OCI-LY7 (cell line): Measurements from ENCODE around the gene FAM229A. TPM values are rescaled to one million over a fixed set of nuclear protein-coding genes. Genes with fewer than 3 reads are reported as not detected.
A peak's percentile ranks its signal among the peaks of the same experiment; 100 is the strongest.

Source experiments
- BruUV-seq: library from RNA; stranded (reverse); fragments of 400-500 nt; replicated peaks from 2 replicates; lab custom pipeline; 2021; lab: Mats Ljungman, UMichigan
- CTCF ChIA-PET: fragments of 300-600 bp; sonication (Branson Sonifier 250); formaldehyde crosslinking; loops from one replicate; lab custom pipeline; 2022; ENCODE audit warnings: antibody characterized with exemption; ENCODE audit not compliant: unreplicated experiment; lab: Charles Lee
- POLR2A ChIA-PET: fragments of 300-600 bp; sonication (Branson Sonifier 250); formaldehyde crosslinking; loops from one replicate; lab custom pipeline; 2022; ENCODE audit warnings: antibody characterized with exemption; lab: Charles Lee
- DNase-seq: peaks from one replicate; pipeline ENCODE4 v3.0.0-alpha.2; 2015; ENCODE audit warnings: low spot score
- H2AFZ ChIP-seq: fragments of 200-600 bp; sonication (generic), shearing (Covaris generic); 2 replicates; pipeline ENCODE4 v1.6.1; 2014; ENCODE audit warnings: mild to moderate bottlenecking, antibody characterized with exemption, low read length, moderate library complexity
- H3K27ac ChIP-seq: fragments of 200-600 bp; sonication (generic); 2 replicates; pipeline ENCODE4 v1.5.1; 2014; ENCODE audit warnings: mixed run types, low read depth, mild to moderate bottlenecking, moderate library complexity, low read length, inconsistent platforms; ENCODE audit not compliant: poor library complexity, severe bottlenecking
- H3K36me3 ChIP-seq: fragments of 200-600 bp; sonication (generic); 2 replicates; pipeline ENCODE4 v1.6.1; 2014; ENCODE audit warnings: mild to moderate bottlenecking, antibody characterized with exemption, low read length, moderate library complexity, mixed read lengths; ENCODE audit not compliant: insufficient read depth
- H3K4me1 ChIP-seq: fragments of 200-600 bp; sonication (generic); 2 replicates; pipeline ENCODE4 v1.5.1; 2014; ENCODE audit warnings: mild to moderate bottlenecking, low read length; ENCODE audit not compliant: insufficient read depth, poor library complexity, severe bottlenecking
- H3K4me2 ChIP-seq: fragments of 200-600 bp; sonication (generic); 2 replicates; pipeline ENCODE4 v1.6.1; 2014; ENCODE audit warnings: mild to moderate bottlenecking, low read length
- H3K4me3 ChIP-seq: fragments of 200-600 bp; sonication (generic); 2 replicates; pipeline ENCODE4 v1.5.1; 2014; ENCODE audit warnings: mild to moderate bottlenecking, low read depth, low read length; ENCODE audit not compliant: poor library complexity, severe bottlenecking
- H3K79me2 ChIP-seq: fragments of 200-600 bp; sonication (generic); 2 replicates; pipeline ENCODE4 v1.6.1; 2016; ENCODE audit warnings: low read depth, mild to moderate bottlenecking, low read length, moderate library complexity, mixed read lengths; ENCODE audit not compliant: insufficient read depth
- H3K9me2 ChIP-seq: fragments of 200-600 bp; sonication (generic); 2 replicates; pipeline ENCODE4 v1.6.1; 2016; ENCODE audit warnings: mild to moderate bottlenecking, low read length, mixed read lengths; ENCODE audit not compliant: insufficient read depth
- H3K9me3 ChIP-seq: fragments of 200-600 bp; sonication (generic); 2 replicates; pipeline ENCODE4 v1.6.1; 2014; ENCODE audit warnings: mild to moderate bottlenecking, mixed run types, low read length, mixed read lengths
- H4K20me1 ChIP-seq: fragments of 200-600 bp; sonication (generic); 2 replicates; pipeline ENCODE4 v1.6.1; 2014; ENCODE audit warnings: mild to moderate bottlenecking, antibody characterized with exemption, low read length, moderate library complexity, mixed read lengths; ENCODE audit not compliant: insufficient read depth
- EZH2phosphoT487 ChIP-seq: fragments of 200-600 bp; sonication (generic); IDR thresholded peaks from 2 replicates; pipeline ENCODE4 v1.6.1; 2018; ENCODE audit warnings: low read depth, borderline replicate concordance, mild to moderate bottlenecking, mixed run types, antibody characterized with exemption, low read length, moderate library complexity, mixed read lengths
- intact Hi-C: fragments of 100-400 bp; cut with micrococcal nuclease; formaldehyde crosslinking; loops from one replicate; pipeline ENCODE4 v1.10.0; 2022; ENCODE audit not compliant: unreplicated experiment
- total RNA-seq, 2 experiments: library from RNA; depleted of rRNA in 1 of 2; stranded (reverse); fragments of >200 nt in 1 of 2; shearing (Covaris generic) in 1 of 2; gene quantifications; 2 replicates each; pipeline ENCODE4 v1.2.3, GENCODE V29; 2014 to 2022
- TF ChIP-seq, protein P1 (sequence below): fragments of 200-600 bp; sonication (generic); conservative IDR thresholded peaks from 2 replicates; pipeline ENCODE4 v1.5.1; 2014; ENCODE audit warnings: mild to moderate bottlenecking, antibody characterized with exemption, low read length, moderate library complexity, mixed read lengths

The FAM229A gene
- total RNA-seq, 2 experiments from 2014 or later = 3.2 to 16.5 TPM

DNA sequence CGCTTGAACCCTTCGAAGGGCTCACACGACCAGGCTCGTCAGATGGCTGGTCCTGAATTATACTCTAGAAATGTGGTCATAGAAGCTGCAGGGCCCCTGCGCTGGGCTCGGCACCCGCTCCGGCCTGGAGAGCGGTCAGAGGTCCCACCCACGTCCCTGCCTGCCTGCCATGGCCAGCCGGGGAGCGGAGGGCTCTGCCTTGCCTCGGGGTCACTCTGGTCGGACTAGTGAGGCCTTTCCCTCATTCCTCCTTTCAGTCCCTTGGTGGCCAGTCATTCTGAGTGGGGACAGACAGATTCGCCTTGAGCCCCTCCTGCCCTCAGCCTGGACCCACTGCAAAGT is 25.7 kb downstream of the FAM229A start:
- Histone ChIP-seq H3K4me1 (peaks cover 50% of the 10 kb centered on the region), H2AFZ (no peak overlapping the region), H3K36me3 (peaks cover 35% of the 10 kb centered on the region), H3K9me3 (no peaks in the 10 kb centered on the region), H3K79me2 (peaks cover 27% of the 10 kb centered on the region), H3K4me2 (peak overlapping the region; percentile 99), H3K27ac (no peak overlapping the region), H3K9me2 (no peaks in the 10 kb centered on the region), H4K20me1 (peaks cover 10% of the 10 kb centered on the region), H3K4me3 (peak overlapping the region; percentile 85)
- CTCF ChIA-PET = interaction anchor here (0.7 to 0.9 kb wide), 3 partner anchors 9 to 135 kb away, joined by 3 read pairs; no protein-coding TSS in a partner anchor
- POLR2A ChIA-PET = interaction anchor here (0.6 to 1.6 kb wide), 11 partner anchors 11 to 381 kb away, joined by 3 to 8 read pairs (median 4); partner anchors contain the start of gene LCK
- no peak for DNase-seq
- no peak for TF ChIP-seq EZH2phosphoT487
- TF ChIP-seq, protein P1, sequence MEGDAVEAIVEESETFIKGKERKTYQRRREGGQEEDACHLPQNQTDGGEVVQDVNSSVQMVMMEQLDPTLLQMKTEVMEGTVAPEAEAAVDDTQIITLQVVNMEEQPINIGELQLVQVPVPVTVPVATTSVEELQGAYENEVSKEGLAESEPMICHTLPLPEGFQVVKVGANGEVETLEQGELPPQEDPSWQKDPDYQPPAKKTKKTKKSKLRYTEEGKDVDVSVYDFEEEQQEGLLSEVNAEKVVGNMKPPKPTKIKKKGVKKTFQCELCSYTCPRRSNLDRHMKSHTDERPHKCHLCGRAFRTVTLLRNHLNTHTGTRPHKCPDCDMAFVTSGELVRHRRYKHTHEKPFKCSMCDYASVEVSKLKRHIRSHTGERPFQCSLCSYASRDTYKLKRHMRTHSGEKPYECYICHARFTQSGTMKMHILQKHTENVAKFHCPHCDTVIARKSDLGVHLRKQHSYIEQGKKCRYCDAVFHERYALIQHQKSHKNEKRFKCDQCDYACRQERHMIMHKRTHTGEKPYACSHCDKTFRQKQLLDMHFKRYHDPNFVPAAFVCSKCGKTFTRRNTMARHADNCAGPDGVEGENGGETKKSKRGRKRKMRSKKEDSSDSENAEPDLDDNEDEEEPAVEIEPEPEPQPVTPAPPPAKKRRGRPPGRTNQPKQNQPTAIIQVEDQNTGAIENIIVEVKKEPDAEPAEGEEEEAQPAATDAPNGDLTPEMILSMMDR = no peak
- BruUV-seq = no TSS peak
- intact Hi-C loops = loop anchor here (1.0 to 5.0 kb wide), 3 partner anchors 15 to 481 kb away; partner anchors contain the start of genes S100PBP and YARS1

DNA sequence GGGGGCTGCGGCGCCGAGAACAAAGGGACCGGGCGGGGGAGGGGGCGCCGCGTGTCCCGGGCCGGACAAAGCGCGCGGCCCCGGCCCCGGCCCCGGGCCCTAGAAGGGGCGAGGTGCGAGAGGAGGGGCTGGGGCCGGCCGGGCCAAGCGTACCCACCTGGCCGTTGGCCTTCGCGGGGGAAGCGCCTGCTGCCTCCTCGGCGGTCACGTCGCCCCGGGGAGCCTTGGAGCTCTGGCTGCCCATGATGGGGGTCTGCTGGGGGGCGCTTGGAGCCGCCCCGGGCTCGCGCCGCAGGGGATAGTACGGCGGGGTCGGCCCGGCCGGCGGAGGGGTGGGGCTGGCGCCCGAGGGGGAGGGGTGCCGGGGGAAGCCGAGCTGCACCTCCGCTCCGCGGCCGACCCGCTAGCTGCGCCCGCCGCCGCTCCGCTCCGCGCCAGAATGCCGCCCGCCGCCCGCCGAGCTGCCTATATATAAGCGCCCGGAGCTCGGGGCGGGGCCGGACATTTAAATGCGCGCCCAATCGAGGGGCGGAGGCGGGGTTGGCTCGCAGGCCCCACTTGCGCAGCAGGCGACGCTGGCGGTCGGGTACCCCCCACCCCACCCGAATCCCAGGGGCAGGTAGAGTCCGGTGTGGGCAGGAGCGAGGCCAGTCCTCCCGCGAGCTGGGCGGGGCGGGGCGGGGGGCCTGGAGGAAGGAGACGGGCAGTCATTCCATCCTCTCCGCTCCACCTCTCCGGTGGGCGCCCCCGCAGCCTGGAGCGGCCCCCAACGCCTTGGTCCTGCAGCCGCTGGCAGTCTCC is 26.3 kb downstream of the FAM229A start, which contains the start of gene MARCKSL1:
Gene MARCKSL1, minus strand, starts transcription at position 444 of the 801 bp plus-strand sequence. Its CDS starts 200 bp downstream, at position 244.
- peaks cover 10% of the 10 kb centered on the region for H4K20me1 ChIP-seq
- no peak within 1 kb of the TSS for H2AFZ ChIP-seq
- peak within 1 kb of the TSS; percentile 64 for H3K27ac ChIP-seq
- intact Hi-C loops = loop anchor here (1.0 to 5.0 kb wide), 5 partner anchors 15 to 481 kb away; partner anchors contain the start of genes HDAC1, S100PBP and YARS1
- H3K36me3 ChIP-seq = peaks cover 40% of the 10 kb centered on the region
- H3K9me2 ChIP-seq = no peaks in the 10 kb centered on the region
- peaks cover 27% of the 10 kb centered on the region for H3K79me2 ChIP-seq
- peak; percentile 85 for DNase-seq
- ChIA-PET POLR2A (interaction anchor here (0.5 to 1.6 kb wide), 14 partner anchors 11 to 551 kb away, joined by 3 to 8 read pairs (median 4); no protein-coding TSS in a partner anchor), CTCF (interaction anchor here (0.7 to 0.9 kb wide), 3 partner anchors 9 to 135 kb away, joined by 3 read pairs; no protein-coding TSS in a partner anchor)
- H3K4me3 ChIP-seq = peak within 1 kb of the TSS; percentile 85
- H3K9me3 ChIP-seq = no peaks in the 10 kb centered on the region
- BruUV-seq = no TSS peak
- peak within 1 kb of the TSS; percentile 99 for H3K4me2 ChIP-seq
- TF ChIP-seq, protein P1 = no peak
- no peak for TF ChIP-seq EZH2phosphoT487
- H3K4me1 ChIP-seq = peaks cover 50% of the 10 kb centered on the region
